TTC549 (cell line): ENCODE results near the gene DEK.

ENCODE experiments used
- FAIRE-seq: peaks from 2 replicates; lab custom pipeline; 2012; peaks lifted over from hg19 to GRCh38; lab: Jason Lieb, UNC

The DEK gene

DNA sequence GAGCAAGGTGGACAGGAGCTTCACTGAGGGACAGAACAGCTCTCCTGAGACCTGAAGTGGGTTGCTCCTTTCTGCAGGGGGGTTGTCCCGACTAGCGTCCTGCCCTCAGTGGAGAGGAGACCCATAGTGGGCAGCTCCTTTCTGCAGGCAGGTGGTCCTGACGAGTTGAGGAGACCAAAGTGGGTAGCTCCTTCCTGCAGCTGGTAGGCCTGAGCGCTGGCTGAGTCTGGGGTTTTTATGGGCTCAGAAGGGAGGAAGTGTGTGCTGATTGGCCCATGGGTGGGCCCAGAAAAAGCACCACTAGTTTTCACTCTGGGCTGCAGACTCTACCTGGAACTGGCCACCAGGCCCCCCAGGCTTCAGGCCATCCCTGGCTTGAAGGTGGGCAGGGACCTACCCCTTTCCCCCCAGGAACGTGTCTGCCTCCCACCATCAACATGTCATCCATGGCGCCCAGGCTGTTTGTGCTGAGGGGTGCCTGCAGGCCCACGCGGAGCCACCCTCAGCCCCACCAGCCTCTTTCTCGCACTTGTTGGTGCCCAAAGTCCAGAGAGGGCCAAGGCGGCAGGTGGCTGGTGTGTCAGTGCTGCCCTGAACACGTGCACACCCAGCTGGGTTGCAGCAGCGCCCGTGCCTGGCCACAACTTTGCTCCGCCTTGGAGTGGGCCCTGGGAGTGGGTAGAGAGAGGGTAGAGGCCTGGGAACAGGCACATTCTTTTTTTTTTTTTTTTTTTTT lies 1.6 kb upstream of the DEK start:
- FAIRE-seq: no peak

DNA sequence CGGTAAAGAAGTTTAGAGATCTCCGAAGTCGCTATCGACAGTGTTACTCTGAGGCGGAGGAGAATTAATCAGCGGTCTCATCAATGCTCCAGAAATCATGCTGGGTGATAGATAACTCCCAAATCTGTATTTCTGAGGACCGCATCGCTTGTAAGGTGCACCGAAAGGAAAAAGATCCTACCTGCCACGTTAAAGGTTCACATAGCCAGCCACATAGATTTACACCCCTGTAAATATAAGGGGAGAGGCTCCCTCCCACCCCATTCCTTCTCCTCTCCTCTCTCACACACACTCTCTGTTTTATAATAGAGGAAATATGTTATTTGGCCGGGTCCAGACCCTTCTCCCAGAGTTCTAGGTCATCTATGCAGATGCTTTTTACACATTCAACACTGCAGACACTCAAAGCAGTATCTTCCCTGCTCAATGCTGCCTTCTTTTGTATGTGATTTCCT lies 620 bp upstream of the DEK start:
- no peak for FAIRE-seq

DNA sequence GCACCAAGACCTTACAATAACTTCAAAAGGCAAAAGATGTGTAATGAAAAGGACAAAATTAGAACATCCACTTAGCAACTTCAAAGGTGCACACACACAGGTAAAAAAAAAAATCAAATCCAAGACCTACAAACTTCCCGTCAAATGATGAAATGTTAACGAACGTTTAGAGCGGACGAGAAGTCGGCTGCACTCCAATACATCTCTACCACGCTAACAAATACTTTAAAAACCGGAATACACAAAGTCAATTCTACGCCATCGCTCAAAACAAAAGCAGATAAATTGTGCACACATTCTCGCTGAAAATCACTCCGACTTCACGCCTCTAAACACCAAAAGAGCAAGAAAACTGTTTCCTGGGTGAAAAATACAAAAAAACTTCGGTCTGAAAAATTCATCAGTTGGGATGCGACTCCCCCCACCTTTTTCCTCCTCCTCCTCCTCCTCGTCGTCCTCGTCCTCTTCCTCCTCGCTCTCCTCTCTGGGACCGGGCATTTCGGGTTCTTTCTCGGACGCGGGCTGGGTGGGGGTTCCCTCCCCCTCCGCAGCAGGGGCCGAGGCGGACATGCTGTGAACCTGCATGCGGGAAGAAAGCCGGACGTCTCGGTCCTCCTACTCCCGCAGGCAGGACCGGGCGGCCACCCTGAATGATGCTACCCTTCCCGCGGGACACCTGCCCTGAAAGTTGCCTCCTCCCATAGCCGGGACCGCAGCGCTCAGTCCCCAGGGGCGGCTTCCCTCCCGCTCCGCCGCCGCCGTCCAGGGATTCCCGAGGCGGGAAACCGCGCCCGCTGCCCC lies 712 bp downstream of the DEK start:
- no peak for FAIRE-seq

DNA sequence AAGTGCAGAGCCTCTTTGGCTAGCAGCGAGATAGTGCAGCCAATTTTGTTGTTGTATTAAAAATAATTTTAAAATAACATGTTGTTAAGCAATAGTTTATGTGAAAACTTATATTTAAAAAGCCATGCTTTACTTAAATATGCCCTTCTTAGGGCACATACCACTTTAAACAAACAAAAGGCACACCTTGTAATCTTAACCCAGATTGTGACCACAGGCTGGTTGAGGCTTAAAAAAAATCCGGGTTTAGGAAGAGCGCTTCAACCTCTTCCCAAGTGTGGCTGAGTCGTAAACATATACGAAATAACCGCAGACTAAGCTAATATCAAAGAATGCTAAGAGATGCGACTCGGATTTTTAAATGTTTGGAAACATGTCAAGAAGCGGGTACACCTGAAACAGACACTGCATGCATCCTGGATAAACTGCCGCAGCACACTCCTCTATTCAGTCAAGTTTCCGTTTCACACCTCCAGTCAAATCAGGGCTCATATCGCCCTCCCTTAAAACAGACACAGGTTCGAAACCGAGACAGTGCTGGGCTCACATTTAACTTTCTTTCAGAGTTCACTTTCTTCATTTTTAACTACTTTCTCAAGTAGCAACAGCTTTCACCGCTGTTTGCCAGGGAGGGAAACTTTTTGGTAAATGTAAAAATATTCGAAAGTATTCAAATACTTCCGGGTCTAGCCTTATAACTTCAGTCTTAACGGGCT lies 1.5 kb downstream of the DEK start:
- no peak for FAIRE-seq

DNA sequence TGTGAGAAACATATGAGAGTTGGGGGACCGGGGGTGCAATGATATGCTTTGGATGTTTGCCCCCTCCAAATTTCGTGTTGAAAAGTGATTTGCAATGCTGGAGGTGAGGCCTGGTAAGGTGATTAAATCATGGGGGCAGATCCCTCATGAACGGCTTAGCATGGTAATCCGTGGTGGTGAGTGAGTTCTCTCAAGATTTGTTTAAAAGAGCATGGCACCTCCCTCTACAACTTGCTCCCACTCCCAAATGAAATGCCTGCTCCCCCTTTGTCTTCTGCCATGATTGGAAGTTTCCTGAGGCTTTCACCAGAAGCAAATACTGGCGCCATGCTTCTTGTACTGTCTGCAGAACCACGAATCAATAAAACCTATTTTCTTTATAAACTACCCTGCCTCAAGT lies 2.5 kb downstream of the DEK start:
- no peak for FAIRE-seq

DNA sequence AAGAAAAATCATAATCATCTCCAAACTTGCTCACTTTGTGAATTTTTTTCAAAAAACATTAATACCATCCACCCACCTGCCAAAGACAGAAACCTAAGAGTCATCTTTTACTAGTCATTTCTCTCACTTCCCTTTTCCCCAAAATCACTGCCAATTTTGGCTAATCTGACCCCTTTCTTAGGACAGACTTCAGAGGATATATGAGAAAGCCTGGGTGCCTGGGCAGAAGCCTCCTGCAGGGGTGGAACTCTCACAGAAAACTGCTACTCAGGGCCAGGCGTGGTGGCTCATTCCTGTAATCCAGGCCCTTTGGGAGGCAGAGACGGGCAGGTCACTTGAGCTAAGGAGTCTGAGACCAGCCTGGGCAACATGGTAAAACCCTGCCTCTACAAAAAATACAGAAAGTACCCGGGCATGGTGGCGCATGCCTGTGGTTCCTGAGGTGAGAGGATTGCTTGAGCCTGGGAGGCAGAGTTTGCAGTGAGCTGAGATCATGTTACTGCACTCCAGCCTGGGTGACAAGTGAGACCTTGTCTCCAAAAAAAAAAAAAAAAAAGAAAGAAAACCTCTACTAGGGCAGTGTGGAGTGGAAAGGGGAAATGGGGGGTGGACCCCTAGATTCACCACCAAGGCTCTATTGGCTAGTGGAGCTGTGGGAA lies 3.8 kb downstream of the DEK start:
- FAIRE-seq: no peak

DNA sequence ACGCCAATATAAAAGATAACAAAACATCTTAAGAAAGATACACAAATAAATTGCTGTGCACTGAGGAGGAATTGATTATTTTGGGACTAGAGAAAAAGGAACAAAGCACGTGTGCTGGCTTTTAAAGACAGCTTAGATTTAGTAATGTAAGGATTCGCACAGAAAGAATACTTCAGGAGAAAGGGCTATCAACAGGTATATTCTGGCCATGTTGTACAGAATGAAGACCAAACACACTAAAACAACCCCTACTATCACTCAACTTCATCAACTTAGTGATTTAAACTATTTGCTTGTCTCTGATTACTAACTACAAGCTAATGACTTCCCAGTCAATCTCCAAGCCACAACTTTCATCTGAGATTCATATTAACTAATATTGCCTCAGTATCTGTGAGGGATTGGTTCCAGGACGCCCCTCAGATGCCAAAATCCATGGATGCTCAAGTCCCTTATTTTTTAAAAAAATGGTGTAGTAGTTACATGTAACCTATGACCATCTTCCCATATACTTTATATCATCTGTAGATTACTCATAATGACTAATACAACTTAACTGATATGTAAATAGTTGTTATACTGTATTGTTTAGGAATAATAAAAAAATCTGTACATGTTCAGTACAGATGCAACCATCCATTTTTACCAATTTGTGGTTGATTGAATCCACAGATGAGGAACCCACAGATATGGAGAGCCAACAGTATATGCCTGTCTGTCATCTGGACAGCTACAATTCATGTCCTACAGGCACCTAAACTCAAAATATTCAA lies 4.5 kb downstream of the DEK start:
- FAIRE-seq: no peak

DNA sequence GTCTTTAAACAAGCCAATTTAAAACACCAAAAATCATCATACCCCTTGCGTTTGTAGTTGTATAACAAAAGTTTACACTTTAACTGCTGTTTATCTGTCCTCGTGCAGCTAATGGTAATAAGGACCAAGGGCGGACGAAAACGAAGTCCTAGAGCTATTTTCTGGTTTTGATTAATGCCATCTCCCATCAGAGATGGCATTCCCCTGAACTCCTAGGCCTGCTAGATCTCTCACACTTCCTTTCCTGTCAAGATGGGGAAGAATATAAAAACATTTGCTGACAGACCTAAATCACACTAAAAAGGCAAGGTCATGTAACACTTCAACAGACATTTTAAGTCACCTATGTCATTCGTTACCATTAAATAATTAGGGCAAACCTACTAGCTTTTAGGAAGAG lies 9.5 kb downstream of the DEK start:
- FAIRE-seq: no peak

DNA sequence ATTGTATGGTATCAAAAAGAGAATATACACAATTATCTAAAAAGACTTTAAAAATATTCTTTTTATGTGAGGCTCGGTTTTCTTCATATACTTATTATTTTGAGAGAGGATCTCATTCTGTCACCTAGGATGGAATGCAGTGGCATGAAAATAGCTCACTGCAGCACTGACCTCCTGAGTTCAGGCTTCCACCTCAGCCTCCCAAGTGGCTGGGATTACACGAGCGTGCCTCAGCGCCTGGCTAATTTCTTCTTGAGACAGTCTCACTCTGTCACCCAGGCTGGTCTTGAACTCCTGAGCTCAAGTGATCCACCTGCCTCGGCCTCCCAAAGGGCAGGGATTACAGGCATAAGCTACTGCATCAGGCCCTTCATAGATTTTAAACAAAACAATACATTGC lies 10.7 kb downstream of the DEK start:
- no peak for FAIRE-seq

DNA sequence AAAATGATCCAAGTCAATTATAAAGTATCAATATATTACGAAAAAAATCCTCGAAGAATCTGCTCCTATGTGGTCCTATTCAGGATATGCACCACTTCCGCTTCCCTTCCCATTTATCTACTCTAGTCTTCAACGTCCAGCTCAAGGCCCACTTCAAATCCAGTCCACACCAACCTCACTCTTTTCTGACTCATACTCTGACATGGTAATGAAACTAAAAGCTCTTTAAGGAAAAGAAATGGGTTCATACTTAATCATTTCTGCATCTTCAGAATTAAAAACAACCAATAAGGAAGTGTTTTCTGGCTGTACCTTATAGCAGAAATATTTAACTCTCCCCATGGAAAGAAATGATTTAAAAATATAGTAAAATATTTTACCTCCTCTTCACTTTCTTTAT lies 15.1 kb downstream of the DEK start:
- no peak for FAIRE-seq

DNA sequence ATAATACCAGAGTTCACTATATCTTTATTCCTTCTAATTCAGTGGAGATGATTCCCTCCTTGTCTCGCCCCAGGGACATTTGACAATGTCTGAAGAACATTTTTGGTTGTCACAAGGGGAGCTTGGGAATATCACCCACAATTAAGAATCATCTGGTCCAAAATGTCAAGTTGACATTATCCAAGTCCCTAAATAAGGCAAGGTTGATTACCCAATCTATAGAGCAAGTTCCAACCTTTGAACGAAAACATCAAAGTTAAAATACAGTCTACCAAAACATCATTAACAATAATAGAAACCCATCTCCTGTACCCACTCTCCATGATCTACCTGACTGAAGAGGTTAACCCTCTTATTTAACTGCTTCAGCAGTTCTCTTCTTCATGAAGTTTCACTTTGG lies 15.6 kb downstream of the DEK start:
- FAIRE-seq: no peak

DNA sequence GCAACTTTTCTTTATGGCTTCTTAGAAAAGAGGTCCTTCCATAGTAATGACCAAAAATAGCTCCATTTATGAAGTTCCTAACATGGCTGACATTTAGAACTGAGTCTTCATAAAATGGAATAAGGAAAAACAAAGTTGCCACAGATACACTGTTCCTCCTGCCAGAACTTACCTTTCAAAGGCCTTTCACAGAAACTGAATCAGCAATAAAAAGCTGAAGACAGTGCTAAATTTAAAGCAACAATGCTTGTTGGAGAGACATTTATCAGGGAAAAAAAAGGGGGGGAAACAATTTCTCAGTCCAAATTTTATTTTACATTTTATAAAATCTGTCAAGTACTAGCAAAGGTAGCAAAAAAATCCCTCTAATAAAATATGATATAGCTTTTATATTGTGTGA lies 17.3 kb downstream of the DEK start:
- no peak for FAIRE-seq

DNA sequence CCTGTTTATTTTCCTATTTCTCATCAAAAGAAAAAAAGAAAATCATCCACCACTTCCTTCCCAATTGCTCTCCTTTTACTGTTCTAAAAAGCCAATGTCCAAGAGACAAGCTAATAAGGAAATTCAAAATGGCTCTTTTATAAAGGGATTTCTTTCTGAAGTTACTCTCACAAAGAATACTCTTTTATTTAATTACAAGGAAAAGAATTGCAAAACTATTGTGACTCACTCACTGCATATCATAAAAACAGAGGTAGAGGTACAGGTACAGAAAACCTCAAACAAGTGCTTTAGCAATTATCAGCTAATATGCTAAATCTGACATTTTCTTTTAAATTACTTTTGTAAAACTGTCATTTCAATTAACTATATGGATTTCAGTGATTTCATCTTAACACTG lies 18.1 kb downstream of the DEK start:
- FAIRE-seq: no peak

DNA sequence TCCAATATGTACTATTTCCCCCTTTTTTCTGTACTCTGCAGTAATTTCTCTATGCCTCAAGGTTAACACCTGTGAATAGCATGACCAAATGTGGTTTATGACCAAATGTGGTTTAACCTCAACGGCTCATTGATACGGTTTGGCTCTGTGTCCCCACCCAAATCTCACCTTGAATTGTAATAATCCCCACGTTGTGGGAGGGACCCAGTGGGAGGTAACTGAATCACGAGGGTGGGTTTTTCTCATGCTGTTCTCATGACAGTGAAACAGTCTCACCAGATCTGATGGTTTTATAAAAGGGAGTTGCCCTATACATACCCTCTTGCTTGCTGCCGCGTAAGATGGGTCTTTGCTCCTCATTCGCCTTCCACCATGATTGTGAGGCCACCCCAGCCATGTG lies 18.7 kb downstream of the DEK start:
- FAIRE-seq: no peak

DNA sequence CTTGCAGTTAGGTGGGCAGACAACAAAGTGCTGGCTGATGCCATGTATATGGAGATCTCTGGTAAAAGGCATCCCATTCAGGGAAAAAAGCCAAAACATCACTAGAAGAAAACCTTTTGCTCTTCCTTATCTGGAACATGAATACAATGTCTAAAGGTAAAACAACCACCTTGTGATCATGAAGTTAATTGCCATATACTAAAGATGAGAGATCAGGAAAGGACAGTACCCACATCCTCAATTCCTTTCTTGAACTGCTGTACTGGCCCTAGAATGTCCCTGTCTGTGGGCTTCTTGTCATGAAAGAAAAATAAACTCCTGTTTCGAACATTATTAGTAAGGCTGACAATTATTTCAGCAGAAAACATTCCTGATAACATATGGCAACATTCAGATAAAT lies 19.3 kb downstream of the DEK start:
- FAIRE-seq: no peak

DNA sequence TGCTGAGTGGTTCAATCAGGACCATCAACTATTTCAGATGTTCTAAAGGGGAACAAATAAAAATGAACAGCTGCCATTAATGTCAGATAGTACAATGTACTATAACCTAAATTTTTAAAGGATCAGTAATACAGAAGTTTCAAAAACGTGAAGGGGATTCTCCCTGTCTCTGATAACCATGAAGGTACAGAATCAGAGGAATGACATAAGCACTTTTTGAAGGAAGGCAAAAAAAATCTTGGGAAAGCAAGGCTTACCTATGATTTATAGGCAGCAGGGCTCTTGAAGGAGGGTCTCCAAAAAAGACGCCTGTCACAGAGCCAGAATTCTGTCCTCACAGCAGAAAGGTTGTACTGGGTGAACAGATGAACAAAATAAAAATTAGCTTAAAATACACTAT lies 20.1 kb downstream of the DEK start:
- FAIRE-seq: no peak

DNA sequence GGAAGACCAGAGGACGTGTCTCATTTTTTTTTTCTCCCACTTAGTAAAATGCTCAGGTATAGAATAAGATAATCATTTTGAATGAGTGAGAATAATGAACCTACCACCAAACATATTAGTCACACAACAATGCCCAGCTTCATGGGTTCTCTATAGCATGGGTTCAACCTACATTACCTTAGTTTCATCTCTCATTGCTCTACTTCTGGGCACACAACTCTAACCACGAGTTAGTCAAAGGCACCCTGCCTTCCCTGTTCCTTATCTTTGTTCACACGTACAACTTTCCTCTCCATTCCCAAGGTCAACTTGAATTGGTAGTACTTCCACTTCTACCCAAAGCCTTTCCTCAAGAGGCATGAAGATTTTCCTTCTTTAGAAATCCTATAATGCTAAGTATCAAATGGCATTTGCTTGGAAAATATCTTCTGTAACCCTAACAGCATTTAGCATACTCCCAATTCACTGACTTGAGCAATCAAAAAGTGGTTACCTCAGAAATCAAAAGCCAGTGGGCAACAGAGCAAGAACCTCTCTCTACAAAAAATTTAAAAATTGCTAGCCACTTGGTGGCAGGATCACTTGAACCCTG lies 20.9 kb downstream of the DEK start:
- FAIRE-seq: no peak

DNA sequence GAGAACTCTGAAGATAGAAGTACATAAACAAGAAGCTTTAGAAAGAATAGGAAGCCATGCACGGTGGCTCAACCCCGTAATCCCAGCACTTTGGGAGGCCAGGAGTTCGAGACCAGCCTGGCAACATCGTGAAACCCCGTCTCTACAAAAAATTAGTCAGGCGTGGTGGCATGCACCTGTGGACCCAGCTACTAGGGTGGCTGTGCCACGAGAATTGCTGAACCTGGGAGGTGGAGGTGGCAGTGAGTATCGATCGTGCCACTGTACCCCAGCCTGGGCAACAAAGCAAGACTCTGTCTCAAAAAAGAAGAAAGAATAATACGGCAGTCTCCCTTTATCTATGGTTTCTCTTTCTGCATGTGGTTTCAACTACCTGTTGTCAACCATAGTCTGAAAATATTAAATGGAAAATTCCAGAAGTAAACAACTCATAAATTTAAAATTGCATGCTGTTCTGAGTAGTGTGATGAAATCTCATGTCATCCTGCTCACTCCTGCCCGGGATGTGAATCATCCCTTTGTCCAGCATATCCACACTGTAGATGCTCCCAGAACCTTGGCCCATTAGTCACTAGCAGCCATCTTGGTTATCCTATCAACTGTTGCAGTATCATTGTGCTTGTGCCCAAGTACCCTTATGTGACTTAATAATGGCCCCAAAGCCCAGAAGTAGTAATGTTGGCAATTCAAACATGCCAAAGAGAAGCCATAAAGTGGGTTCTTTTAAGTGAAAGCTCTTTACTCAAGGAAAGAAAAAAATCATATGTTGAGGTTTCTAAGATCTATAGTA lies 22.1 kb downstream of the DEK start:
- no peak for FAIRE-seq

DNA sequence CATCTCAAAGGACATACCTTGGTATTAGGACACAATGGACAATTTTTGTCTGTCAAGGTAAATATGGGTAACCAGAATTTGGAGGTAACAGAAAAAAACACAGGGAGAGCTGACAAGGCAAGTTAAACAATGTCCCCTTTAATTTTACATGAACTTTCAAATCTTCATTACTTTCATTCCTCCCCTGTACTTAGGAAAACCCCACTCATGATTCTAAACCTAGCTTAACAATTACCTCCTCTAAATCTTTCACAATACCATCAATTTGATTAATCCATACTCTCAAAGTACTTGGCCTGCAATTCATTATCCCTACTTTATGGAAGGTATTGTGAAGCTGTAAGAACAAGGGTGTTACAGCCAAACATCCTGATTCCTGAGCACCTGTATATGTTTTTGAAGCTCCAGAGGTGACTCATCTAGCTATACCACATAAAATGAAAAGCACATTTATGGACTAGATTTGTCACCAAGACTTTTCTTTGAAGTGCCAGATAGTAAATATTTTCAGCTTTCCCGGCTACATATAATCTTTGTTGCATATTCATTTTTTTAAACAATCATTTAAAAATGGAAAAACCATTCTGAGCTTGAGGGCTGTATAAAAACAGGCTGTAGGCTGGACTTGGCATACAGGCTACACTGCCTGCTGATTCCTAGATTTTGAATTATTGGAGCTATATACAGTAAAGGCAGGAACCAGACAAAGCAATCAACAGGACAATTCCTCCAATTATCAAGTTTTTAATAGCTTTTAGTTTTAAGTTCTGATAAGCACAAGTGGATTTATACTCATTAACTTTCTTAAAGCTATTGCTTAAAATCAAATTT lies 22.9 kb downstream of the DEK start:
- no peak for FAIRE-seq

DNA sequence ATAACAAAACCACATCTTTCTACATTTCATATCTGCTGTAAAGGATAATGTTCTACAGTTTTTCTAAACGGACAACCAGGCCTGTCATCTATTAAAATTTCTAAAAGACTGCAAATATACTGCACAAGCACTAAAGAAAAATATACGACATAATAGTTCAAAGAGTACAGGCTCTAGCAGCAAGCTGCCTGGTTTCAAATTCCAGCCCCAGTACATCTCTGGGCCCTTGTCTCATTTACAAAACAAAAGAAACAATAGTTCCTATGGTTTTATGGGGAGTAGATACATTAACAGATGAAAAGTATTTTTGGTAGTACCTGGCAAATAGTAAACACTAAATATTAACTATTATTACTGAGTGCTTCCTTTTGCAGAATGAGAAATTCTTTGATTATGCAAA lies 24.1 kb downstream of the DEK start:
- no peak for FAIRE-seq
